NCI-H446 (cell line): ENCODE results near the gene DCUN1D2.
A peak's percentile ranks its signal among the peaks of the same experiment; 100 is the strongest.
"Not testable (repeated sequence)": the region's sequence is repeated elsewhere in the genome, so short reads cannot be mapped to it uniquely, and the experiment has no call there.

Source experiments
- DNase-seq, 2 experiments: peaks; one replicate each; lab custom pipeline; 2025; lab: John Stamatoyannopoulos, UW

Gene DCUN1D2

DNA sequence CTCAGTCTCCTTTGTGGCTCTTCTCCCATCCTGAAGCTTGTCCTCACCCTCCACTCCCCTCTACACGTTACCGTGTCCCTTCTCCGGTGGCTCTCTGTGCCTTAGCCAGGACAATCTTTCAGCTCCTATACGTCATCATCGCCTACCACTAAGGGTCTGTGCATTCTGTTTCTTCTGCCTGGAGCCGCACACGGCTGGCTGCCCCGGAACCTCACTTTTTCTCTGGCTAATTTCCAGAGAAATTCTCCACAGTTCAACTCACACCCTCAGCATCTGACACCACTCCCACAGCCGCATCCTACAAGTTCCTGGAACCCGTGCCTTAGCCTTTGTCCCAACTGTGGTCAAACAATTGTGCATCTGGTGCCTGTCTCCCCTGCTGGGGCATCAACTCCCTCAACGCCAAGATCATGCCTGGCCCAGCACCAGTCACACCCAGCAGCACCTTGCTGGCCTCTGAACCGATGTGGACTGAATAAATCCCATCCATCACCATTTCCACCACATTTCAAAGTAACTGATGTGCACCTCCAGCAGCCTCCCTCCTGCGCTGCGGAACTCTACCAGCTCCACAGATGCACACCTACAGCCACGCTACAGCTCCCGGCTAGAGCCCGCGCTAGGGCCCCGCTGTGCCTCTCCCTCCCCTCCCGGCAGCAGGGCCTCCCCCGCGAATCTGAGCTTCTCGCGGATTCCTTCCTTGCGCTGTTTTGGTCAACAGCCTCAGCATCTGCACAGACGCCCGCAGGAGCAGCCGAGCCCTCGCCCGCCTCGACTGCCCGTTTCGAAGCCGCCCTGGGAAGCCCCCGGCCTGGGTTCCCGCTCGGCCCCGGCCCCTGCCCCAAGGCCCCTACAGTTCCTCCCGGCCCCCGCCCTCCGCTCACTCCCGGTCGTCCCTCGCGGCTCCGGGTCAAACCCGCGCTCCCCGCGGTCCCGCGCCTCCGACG is 689 bp downstream of the DCUN1D2 start:
- DNase-seq: peak in 1 of 2 experiments; percentile 9

GRCh38 chr13:113489171-113489548 is 1.4 kb downstream of the DCUN1D2 start:
- no peak for DNase-seq

- DNase-seq: no peak
These were observed 2.2 kb downstream of the DCUN1D2 start for GRCh38 chr13:113488283-113488682.

GRCh38 chr13:113486698-113487097 is 3.8 kb downstream of the DCUN1D2 start:
- no peak for DNase-seq

DNA sequence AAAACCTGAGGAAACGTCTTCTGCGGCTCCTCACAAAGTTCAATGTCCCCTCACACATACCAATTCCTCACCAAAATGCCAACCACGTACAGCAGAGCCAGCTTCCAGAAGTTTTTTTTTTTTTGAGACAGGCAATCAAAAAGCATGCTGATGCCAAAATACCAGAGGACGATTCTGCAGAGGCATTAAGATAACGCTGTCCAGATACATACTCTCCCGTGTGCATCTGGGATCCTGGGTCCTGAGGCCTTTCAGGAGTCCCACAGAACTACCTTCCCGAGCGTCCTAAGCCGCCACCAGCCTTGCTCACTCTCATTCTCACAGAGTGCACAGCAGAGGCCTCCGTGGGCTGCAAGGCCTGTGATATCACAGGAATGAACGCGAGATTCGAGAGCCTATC is 5.0 kb downstream of the DCUN1D2 start:
- no peak for DNase-seq

DNA sequence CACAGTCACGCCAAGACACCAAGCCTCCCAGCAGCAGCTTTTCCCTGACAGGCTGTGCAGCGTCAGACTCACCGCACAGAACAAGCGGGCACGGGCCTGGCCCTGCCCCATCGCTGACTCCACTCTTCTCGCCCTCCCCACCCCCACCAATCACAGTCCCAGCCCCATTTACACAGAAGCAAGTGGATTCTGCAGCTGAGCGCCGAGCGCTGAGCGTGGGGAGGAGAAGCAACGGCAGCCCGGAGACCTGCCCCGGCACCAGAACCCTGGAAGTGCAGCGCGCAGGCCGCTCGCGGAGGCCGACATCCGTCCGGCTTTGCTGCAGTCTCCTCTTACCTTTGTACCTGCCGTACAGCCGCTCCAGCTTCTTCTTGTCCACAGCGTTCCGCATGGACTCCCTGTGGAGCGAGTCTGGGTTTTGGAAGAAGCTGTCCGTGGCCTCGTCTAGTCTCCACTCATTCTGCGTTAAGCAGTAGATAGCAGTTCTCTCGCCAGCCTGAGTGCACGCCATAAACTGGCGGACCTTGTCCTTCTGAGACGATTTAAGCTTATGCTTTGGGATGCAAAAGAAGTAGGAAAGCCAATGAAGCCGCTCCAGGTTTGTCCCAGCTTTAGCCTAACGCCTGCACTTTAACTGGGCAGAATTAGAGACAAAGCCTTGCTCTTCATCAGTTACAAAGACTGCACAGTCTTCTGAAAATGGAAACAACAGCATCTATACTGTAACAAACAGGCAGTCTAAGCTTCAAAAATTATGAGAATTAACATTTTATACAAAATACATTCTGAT is 6.8 kb downstream of the DCUN1D2 start:
- DNase-seq: no peak

DNA sequence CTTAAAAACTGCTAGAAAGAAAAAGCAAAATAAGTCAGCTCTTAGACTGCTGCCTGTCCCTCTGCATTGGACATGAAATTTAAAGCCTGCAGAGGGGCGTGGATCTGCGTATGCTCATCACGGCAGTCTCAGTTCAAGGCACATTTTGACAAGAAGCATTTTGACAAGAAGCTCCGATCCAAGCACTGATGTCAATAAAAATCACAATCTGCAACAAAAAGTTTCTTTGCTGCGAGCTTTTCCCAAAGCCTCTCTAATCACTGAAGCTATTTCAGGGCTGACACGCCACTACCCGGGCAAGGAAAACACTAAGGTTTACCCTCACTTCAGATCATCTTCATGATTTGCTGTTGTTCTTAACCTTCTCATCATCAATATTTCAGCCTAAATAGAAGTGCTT is 7.4 kb downstream of the DCUN1D2 start:
- no peak for DNase-seq

DNA sequence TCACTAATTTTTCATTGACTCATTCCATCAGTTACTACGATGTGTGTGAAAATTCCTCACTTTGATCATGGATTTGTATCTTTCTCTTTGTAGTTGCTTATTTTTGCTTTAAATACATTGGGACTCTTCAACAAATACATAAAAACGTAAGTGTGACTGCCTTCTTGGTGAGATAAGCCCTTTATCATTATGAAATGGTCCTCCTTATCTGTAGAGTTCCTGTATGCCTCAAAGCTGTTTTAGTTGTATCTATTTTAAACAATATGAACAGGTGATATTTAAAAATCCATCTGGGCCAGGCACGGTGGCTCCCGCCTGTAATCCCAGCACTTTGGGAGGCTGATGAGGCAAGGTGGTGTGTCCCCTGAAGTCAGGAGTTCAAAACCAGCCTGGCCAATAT is 11.3 kb downstream of the DCUN1D2 start:
- DNase-seq: no peak

DNA sequence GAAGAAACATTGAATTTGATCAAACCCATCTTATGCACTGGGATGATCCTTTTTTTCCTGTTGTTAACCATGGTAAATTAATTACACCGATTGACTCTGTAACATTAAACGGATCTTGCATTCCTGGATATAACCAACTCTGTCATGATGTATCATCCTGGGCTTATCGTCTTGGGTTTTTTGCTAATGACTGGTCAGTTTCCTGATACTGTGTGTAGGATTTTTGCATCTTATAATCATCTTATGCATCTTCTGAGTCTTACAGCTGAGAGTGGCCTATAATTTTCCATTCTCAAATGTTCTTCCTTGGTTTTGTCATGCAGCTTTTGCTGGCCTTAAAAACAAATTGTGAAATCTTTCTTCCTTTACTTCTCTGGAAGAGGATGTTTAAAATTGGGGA is 12.8 kb downstream of the DCUN1D2 start:
- no peak for DNase-seq

DNA sequence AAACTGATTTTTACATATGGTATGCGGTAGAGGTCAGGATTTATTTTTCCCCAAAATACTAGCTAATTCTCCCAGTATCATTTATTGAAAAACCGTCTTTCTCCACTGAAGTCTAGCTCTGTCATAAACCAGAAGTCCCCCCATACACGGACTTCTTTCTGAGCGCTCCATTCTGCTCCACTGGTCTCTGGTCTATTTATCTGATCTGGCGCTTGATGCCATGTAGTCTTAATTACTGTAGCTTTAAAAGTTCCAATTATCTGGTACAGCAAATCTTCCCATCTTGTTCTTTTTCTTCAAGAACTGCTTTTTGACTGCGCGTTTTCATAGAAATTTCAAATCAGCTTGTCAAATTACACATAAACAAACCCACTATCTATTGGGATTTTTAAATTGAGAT is 13.7 kb downstream of the DCUN1D2 start:
- DNase-seq: no peak

- no peak for DNase-seq
These were observed 14.6 kb downstream of the DCUN1D2 start for GRCh38 chr13:113475911-113476310.

GRCh38 chr13:113475280-113475679 is 15.2 kb downstream of the DCUN1D2 start:
- no peak for DNase-seq

- no peak for DNase-seq
These were observed 16.3 kb downstream of the DCUN1D2 start for GRCh38 chr13:113474179-113474578.

DNA sequence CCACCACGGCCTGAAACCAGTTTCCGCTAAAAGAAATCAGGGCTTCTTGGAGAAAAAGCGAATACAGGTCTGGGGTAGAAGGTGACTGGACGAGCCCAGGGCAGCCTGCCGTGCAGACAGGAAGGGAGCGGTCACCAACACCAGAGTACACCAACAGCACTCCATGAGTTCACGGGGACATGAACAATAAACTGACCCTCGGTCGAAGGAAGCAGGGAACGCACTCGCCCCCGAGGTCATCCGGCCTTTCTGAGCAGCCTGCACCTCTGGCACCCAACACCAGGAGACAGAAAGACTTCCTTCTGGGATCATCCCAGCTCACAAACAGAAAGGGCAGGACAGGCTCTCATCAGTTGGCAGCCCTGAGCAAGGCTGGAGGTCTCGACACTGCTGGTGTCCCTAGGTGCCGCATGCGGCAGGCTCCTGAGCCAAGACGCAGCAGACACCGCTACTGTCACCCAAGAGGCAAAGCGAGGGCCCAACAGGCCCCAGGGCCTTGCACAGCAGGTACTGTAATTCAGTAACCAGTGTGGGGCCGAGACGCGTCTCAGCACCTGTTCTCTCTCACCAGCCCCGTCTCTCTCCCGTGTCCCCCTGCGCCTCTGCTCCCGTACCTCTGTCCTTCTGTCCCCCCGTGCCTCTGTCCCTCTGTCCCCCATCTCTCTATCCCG is 18.0 kb downstream of the DCUN1D2 start:
- DNase-seq: no peak

- no peak for DNase-seq
These were observed 18.7 kb downstream of the DCUN1D2 start for GRCh38 chr13:113471844-113472243.

DNA sequence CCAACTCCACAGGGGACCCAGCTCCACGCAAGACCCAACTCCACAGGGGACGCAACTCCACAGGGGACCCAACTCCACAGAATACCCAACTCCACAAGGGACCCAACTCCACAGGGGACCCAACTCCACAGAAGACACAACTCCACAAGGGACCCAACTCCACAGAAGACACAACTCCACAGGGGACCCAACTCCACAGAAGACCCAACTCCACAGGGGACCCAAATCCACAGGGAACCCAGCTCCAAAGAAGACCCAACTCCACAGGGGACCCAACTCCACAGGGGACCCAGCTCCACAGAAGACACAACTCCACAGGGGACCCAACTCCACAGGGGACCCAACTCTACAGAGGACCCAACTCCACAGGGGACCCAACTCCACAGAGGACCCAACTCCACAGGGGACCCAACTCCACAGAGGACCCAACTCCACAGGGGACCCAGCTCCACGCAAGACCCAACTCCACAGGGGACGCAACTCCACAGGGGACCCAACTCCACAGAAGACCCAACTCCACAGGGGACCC is 19.8 kb downstream of the DCUN1D2 start:
- DNase-seq: not testable (repeated sequence)

DNA sequence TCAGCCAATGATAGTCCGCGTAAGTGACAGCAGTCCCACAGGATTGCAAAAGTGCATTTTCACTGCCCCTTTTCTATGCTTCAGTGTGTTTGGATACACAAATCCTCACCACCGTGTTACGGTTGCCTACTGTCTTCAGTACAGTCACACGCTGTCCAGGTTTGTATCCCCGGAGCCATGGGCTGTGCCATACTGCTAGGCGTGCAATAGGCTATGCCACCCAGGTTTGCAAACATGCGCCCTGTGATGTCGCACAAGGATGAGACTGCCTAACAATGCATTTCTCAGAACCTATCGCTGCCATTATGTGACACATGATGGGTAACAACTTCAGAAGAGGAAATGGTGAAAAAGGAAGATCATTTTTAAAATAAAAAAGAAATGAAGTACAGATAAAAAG is 20.4 kb downstream of the DCUN1D2 start:
- no peak for DNase-seq

DNA sequence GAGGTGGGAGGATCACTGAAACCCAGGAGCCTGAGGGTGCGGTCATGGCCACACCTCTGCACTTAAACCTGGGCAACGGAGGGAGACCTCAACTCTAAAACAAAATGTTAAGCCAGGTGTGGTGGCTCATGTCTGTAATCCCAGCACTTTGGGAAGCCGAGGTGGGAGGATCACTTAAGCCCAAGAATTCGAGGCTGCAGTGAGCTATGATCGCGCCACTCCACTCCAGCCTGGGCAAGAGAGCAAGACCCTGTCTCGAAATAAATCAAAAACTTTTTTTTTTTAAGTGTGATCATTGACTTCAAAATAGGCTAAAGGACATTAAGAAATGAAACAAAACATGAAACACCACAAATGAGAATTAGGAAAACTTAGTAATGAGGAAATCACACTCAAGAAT is 20.9 kb downstream of the DCUN1D2 start:
- no peak for DNase-seq

DNA sequence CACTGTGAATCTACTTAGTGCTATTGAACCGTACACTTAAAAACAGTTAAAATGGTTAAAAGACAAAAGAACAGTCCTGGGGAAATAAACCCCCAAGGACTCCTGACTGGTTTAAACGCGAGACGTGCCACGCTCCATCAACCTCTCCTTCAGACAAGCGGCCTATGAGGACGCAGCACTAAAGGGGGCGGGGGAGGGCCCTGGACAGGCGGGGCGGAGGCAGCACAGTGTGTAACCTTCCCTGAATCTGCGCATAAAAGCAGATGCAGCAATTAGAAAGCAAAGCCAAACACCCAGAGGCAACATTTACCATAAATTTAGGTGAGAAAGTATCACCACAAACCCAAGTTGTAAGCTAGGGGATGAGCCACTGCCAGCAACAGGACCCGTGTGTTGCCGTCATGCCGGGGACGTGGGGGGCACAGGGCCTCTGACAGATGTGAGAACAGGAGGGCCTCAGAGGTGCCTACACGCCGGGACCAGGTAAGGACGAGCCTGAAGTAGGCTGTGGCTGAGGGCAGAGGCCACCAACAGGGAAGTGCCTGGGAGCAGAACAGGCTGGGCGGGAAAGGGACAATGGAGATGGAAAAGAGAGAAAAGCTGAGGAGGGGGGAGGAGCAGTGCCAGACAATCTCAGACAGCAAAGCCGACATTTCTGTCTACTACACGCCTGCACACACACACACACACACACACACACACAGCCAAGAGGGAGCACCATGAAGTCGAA is 21.9 kb downstream of the DCUN1D2 start:
- DNase-seq: no peak

GRCh38 chr13:113468029-113468428 is 22.5 kb downstream of the DCUN1D2 start:
- DNase-seq: no peak

DNA sequence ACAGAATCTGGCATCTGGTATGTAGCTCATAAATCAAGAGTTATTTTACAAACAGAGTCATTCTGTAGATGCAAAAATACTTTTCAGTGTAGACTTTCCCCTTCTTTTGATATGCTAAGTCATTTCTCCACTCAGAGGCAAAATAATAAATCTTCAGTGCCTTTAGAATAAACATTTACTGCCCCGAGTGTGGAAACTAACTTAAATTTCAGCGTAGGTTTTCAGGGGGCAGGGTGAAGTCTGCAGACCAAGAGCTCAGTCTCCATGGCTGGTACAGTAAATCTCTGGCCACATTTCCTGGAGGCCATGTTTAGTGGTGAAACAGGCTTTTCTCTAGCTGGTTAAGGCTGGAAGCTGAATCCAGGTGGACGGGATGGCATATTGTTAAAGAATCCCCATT is 24.1 kb downstream of the DCUN1D2 start:
- no peak for DNase-seq

- DNase-seq: no peak
These were observed 25.2 kb downstream of the DCUN1D2 start for GRCh38 chr13:113465300-113465699.
